HG02973 (cell line): ENCODE measurements around the gene RGS14.

Experiments
- ATAC-seq: cut with Tn5 transposase; IDR thresholded peaks from one replicate; pipeline ENCODE4 v1.9.1; 2021; ENCODE audit warnings: moderate library complexity; ENCODE audit not compliant: unreplicated experiment

Gene RGS14

GRCh38 chr5:177357459-177358351, at the start of gene RGS14:
Gene RGS14 (plus strand): TSS chr5:177357924. CDS start chr5:177358025, 101 bp downstream.
- peak; percentile 76 for ATAC-seq

GRCh38 chr5:177308740-177309139, 49.0 kb upstream of the RGS14 start:
- no peak for ATAC-seq

- ATAC-seq, result no peak
Observed at GRCh38 chr5:177309351-177310191, 48.2 kb upstream of the RGS14 start.

- no peak for ATAC-seq
Observed at GRCh38 chr5:177310332-177310731, 47.4 kb upstream of the RGS14 start.

- ATAC-seq, result no peak
Observed at GRCh38 chr5:177310757-177311391, 46.9 kb upstream of the RGS14 start.

GRCh38 chr5:177311392-177311722, 46.4 kb upstream of the RGS14 start:
- ATAC-seq, result peak; percentile 1

GRCh38 chr5:177311723-177312648, 45.7 kb upstream of the RGS14 start, which contains the start of gene MXD3:
Gene MXD3 (minus strand): TSS chr5:177311898. CDS start chr5:177311830, 68 bp downstream.
- peak; percentile 66 for ATAC-seq

- ATAC-seq, result peak; percentile 22
Observed at GRCh38 chr5:177312649-177313181, 45.0 kb upstream of the RGS14 start.

- ATAC-seq, result no peak
Observed at GRCh38 chr5:177313561-177314259, 44.0 kb upstream of the RGS14 start.

GRCh38 chr5:177314376-177315342, 43.1 kb upstream of the RGS14 start:
- no peak for ATAC-seq

- ATAC-seq, result no peak
Observed at GRCh38 chr5:177315411-177315810, 42.3 kb upstream of the RGS14 start.

GRCh38 chr5:177316005-177316404, 41.7 kb upstream of the RGS14 start:
- ATAC-seq, result no peak

- no peak for ATAC-seq
Observed at GRCh38 chr5:177317959-177318377, 39.8 kb upstream of the RGS14 start.

- no peak for ATAC-seq
Observed at GRCh38 chr5:177319913-177320588, 37.7 kb upstream of the RGS14 start.

- ATAC-seq, result no peak
Observed at GRCh38 chr5:177320879-177321278, 36.8 kb upstream of the RGS14 start.

GRCh38 chr5:177325868-177326381, 31.8 kb upstream of the RGS14 start:
- no peak for ATAC-seq
